ENCODE results near the gene TANGO6. TPM values are rescaled to one million over a fixed set of nuclear protein-coding genes. Genes with fewer than 3 reads are reported as not detected.

Gene TANGO6
- total RNA-seq, 2 donors from 2014 or later, result 6.4 to 10.9 TPM

DNA sequence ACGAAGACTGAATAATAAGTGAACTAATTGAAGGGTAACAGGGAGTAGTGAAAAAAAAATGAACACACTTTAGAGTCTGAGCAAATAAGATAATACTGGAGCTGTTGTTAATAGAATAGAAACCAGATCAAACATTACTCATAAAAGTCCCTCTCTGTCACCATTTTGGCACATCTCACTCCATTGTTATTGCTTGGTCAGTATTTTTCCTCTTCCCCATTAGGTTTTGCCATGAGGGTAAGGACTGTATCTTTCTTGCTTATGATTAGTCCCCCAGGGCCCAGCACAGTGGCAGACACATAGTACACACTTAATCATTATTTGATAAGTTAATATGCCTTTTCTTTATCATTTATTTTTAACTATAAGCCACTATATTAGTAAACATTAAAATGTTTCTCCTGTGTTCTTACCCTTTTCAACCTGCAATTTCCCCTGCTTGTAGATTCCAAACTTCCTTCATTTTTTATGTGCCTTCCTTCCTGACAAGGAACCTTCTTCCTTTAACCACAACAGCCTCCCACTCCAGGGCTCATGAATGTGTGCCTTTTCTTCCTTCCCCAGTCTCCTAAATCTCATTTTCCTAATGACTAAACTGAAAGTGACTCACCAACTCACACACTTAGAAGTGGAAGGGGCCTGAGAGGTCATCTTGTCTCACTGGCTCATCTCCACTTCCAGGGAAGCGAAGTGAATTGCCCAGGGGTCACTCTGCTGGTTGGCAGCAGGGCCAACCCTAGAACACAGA is 173.9 kb downstream of the TANGO6 start:
- H3K4me3 ChIP-seq, result no peak overlapping the region
- no peak overlapping the region for H3K27ac ChIP-seq
- H3K4me1 ChIP-seq, result no peaks in the 10 kb centered on the region
- no peak for DNase-seq (ENCODE audit: low spot score)
- H3K9me3 ChIP-seq, result no peaks in the 10 kb centered on the region
- TF ChIP-seq, protein P1, sequence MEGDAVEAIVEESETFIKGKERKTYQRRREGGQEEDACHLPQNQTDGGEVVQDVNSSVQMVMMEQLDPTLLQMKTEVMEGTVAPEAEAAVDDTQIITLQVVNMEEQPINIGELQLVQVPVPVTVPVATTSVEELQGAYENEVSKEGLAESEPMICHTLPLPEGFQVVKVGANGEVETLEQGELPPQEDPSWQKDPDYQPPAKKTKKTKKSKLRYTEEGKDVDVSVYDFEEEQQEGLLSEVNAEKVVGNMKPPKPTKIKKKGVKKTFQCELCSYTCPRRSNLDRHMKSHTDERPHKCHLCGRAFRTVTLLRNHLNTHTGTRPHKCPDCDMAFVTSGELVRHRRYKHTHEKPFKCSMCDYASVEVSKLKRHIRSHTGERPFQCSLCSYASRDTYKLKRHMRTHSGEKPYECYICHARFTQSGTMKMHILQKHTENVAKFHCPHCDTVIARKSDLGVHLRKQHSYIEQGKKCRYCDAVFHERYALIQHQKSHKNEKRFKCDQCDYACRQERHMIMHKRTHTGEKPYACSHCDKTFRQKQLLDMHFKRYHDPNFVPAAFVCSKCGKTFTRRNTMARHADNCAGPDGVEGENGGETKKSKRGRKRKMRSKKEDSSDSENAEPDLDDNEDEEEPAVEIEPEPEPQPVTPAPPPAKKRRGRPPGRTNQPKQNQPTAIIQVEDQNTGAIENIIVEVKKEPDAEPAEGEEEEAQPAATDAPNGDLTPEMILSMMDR (IDR thresholded peaks at IDR 0.05), result no peak
- no peaks in the 10 kb centered on the region for H3K36me3 ChIP-seq
- no peaks in the 10 kb centered on the region for H3K27me3 ChIP-seq

DNA sequence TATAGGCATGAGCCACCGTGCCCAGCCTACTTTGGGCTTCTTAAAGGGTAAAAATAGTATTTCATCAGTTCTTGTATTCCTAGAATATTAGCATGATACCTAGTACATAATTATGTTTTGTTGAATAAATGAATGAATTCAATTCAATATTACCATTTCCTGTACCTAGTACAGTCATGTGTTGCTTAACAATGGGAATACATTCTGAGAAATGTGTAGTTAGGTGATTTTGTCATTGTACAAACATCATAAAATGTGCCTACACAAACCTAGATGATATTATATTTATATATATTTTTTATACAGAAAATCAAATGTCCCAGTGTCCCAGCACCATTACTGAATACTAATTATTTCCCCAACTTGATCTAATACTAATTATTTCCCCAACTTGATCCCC is 176.5 kb downstream of the TANGO6 start:
- Histone ChIP-seq H3K27me3 (no peaks in the 10 kb centered on the region), H3K9me3 (no peaks in the 10 kb centered on the region), H3K27ac (no peak overlapping the region), H3K4me3 (no peak overlapping the region), H3K4me1 (no peaks in the 10 kb centered on the region), H3K36me3 (peaks cover 17% of the 10 kb centered on the region)
- no peak for DNase-seq (ENCODE audit: low spot score)
- TF ChIP-seq, protein P1 (IDR thresholded peaks at IDR 0.05), result no peak

GRCh38 chr16:69029121-69029520 is 185.8 kb downstream of the TANGO6 start:
- Histone ChIP-seq H3K27me3 (no peaks in the 10 kb centered on the region), H3K4me3 (no peak overlapping the region), H3K36me3 (peaks cover 2% of the 10 kb centered on the region), H3K4me1 (no peaks in the 10 kb centered on the region), H3K9me3 (no peaks in the 10 kb centered on the region), H3K27ac (no peak overlapping the region)
- DNase-seq (ENCODE audit: low spot score), result no peak
- TF ChIP-seq, protein P1 (IDR thresholded peaks at IDR 0.05), result no peak

DNA sequence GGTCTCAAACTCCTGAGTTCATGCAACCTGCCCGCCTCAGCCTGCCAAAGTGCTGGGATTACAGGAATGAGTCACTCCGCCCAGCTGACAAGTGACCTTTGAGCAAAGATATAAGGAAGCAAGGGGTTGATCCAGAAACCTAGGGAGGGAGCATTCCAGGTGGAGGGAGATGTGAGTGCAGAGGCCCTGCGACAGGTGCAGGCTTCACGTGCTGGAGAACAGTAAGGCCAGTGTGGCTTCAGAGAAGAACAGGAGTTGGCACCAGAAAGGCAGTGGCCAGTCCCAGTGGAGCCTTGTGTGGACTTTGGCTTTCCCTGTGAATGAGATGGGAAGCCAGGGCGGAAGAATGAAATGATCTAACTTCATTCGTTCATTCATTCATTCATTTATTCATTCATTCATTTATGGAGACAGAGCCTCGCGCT is 188.6 kb downstream of the TANGO6 start:
- no peaks in the 10 kb centered on the region for H3K27me3 ChIP-seq
- DNase-seq (ENCODE audit: low spot score), result no peak
- H3K27ac ChIP-seq, result no peak overlapping the region
- H3K9me3 ChIP-seq, result no peaks in the 10 kb centered on the region
- no peaks in the 10 kb centered on the region for H3K4me1 ChIP-seq
- TF ChIP-seq, protein P1 (IDR thresholded peaks at IDR 0.05), result no peak
- no peak overlapping the region for H3K4me3 ChIP-seq
- H3K36me3 ChIP-seq, result no peaks in the 10 kb centered on the region

- TF ChIP-seq, protein P1 (IDR thresholded peaks at IDR 0.05), result no peak
- Histone ChIP-seq H3K36me3 (no peaks in the 10 kb centered on the region), H3K9me3 (no peaks in the 10 kb centered on the region), H3K4me3 (no peak overlapping the region), H3K27me3 (no peaks in the 10 kb centered on the region), H3K4me1 (no peaks in the 10 kb centered on the region), H3K27ac (no peak overlapping the region)
- DNase-seq (ENCODE audit: low spot score), result no peak
Measured at GRCh38 chr16:69033151-69033949, 190.0 kb downstream of the TANGO6 start.

Measured in right atrium auricular region (tissue), 2 donors.